Gastroesophageal sphincter (tissue), 4 donors: ENCODE data around the gene GP9. TPM values are rescaled to one million over a fixed set of nuclear protein-coding genes. Genes with fewer than 3 reads are reported as not detected.
"Not testable (repeated sequence)": the region's sequence is repeated elsewhere in the genome, so short reads cannot be mapped to it uniquely, and the experiment has no call there.

ENCODE experiments used
- ATAC-seq: fragments of 150-250 bp; one replicate; pipeline ENCODE4 v1.9.1; 2016; ENCODE audit warnings: mild to moderate bottlenecking, moderate library complexity
- H3K27ac ChIP-seq, 4 donors: fragments of 200-600 bp; sonication (generic) in 3 of 4; 1 replicate in 3 of 4; 2 replicates in 1 of 4; pipeline ENCODE4 v1.5.1; 2016 to 2019
- H3K27me3 ChIP-seq: fragments of 200-600 bp; sonication (generic); one replicate; pipeline ENCODE4 v1.5.1; 2019
- H3K36me3 ChIP-seq, 2 donors: fragments of 200-600 bp; sonication (generic); one replicate each; pipeline ENCODE4 v1.5.1; 2019; ENCODE audit warnings: control low read depth in 1 of 2
- H3K4me1 ChIP-seq, 3 donors: fragments of 200-600 bp; sonication (generic); 1 replicate in 2 of 3; 2 replicates in 1 of 3; pipeline ENCODE4 v1.5.1; 2016 to 2019; ENCODE audit warnings: control low read depth in 2 of 3
- H3K4me3 ChIP-seq, 2 donors: fragments of 200-600 bp; sonication (generic); one replicate each; pipeline ENCODE4 v1.5.1; 2019; ENCODE audit warnings: mild to moderate bottlenecking in 1 of 2, moderate library complexity in 1 of 2
- H3K9me3 ChIP-seq, 3 donors: fragments of 200-600 bp; sonication (generic); one replicate each; pipeline ENCODE4 v1.5.1; 2017 to 2019; ENCODE audit warnings: control low read depth in 2 of 3
- EP300 ChIP-seq: sonication (generic); formaldehyde crosslinking; IDR thresholded peaks from one replicate; pipeline ENCODE4 v1.6.1; 2017; ENCODE audit warnings: antibody characterized with exemption, mild to moderate bottlenecking
- POLR2A ChIP-seq, 2 donors: fragments of 450-650 bp; IDR thresholded peaks; one replicate each; pipeline ENCODE4 v1.6.1; 2017; ENCODE audit warnings: antibody characterized with exemption in 2 of 2, mild to moderate bottlenecking in 2 of 2, moderate library complexity in 1 of 2
- POLR2AphosphoS5 ChIP-seq: sonication (generic); formaldehyde crosslinking; IDR thresholded peaks from one replicate; pipeline ENCODE4 v1.6.1; 2017; ENCODE audit warnings: antibody characterized with exemption
- WGBS, 2 donors: methylation state at CpG; one replicate each; pipeline ENCODE4 v1.1.5; 2018; ENCODE audit warnings: low coverage in 1 of 2; 5-methylcytosine and 5-hydroxymethylcytosine counted together
- total RNA-seq, 4 donors: library from RNA; depleted of rRNA; stranded (reverse); fragments of >200 nt; gene quantifications; one replicate each; pipeline ENCODE4 v1.1.0, GENCODE V29; 2016
- TF ChIP-seq, protein P1 (sequence below), 4 experiments: fragments of 200-600 bp in 2 of 4; fragments of 450-650 bp in 2 of 4; sonication (generic) in 1 of 4; IDR thresholded peaks; one replicate each; pipeline ENCODE4 v1.5.1; 2017 to 2019; ENCODE audit warnings: antibody characterized with exemption in 4 of 4, mild to moderate bottlenecking in 2 of 4, moderate library complexity in 2 of 4

Gene GP9
- total RNA-seq, 4 donors from 2014 or later = not detected

DNA sequence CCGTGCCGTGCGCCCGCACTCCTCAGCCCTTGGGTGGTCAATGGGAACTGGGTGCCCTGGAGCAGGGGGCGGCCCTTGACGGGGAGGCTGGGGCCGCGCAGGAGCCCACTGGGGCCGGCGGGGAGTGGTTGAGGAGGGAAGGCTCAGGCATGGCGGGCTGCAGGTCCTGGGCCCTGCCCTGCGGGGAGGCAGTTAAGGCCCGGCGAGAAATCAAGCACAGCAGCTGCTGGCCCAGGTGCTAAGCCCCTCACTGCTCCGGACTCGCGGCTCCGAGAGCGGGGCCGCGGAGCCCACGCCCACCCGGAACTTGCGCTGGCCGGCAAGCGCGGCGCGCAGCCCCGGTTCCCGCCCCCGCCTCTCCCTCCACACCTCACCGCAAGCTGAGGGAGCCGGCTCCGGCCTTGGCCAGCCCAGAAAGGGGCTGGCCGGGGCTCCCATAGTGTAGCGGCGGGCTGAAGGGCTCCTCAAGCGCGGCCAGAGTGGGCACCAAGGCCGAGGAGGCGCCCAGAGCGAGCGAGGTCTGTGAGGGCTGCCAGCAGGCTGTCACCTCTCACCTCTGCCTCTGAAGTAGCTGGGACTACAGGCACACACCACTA, 7.8 kb downstream of the GP9 start:
- Histone ChIP-seq H3K4me3 (peak overlapping the region; percentile 23 to 47), H3K4me1 (peaks cover 0 to 14% (median 0%) of the 10 kb centered on the region in 3 donors), H3K9me3 (no peaks in the 10 kb centered on the region), H3K27me3 (no peaks in the 10 kb centered on the region), H3K36me3 (no peaks in the 10 kb centered on the region), H3K27ac (peak overlapping the region in 2 of 4 donors; percentile 69)
- no peak for TF ChIP-seq EP300
- no peak for TF ChIP-seq POLR2AphosphoS5
- no peak for TF ChIP-seq POLR2A (IDR thresholded peaks at IDR 0.05)
- TF ChIP-seq, protein P1, sequence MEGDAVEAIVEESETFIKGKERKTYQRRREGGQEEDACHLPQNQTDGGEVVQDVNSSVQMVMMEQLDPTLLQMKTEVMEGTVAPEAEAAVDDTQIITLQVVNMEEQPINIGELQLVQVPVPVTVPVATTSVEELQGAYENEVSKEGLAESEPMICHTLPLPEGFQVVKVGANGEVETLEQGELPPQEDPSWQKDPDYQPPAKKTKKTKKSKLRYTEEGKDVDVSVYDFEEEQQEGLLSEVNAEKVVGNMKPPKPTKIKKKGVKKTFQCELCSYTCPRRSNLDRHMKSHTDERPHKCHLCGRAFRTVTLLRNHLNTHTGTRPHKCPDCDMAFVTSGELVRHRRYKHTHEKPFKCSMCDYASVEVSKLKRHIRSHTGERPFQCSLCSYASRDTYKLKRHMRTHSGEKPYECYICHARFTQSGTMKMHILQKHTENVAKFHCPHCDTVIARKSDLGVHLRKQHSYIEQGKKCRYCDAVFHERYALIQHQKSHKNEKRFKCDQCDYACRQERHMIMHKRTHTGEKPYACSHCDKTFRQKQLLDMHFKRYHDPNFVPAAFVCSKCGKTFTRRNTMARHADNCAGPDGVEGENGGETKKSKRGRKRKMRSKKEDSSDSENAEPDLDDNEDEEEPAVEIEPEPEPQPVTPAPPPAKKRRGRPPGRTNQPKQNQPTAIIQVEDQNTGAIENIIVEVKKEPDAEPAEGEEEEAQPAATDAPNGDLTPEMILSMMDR (IDR thresholded peaks at IDR 0.05) = no peak
- ATAC-seq = no peak
- 17% methylated on average over 4 of the region's 44 CpGs; no CpG with 5 or more reads in 1 of the 2 donors for WGBS, 2 donors

DNA sequence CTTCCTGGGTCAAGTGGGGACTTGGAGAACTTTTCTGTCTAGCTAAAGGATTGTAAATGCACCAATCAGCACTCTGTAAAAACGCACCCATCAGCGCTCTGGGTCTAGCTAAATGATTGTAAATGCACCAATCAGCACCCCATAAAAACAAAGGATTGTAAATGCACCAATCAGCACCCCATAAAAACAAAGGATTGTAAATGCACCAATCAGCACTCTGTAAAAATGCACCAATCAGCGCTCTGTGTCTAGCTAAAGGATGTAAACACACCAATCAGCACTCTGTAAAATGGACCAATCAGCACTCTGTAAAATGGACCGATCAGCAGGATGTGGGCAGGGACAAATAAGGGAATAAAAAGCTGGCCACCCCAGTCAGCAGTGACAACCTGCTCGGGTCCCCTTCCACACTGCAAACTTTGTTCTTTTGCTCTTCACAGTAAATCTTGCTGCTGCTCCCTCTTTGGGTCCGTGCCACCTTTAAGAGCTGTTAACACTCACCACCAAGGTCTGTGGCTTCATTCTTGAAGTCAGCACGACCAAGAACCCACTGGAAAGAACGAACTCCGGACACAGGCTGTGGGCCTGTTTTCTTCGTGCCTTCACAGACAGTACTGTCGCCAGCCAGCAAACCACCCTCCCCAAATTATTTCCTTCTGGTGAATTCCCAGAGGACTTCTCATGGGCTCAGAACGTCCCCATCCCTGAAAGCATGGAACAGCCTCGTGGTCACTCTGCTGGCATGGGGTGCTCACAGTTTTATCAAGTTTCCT, 8.9 kb downstream of the GP9 start:
- ATAC-seq, H3K27ac ChIP-seq, H3K9me3 ChIP-seq, H3K36me3 ChIP-seq, H3K4me3 ChIP-seq, H3K27me3 ChIP-seq: not testable (repeated sequence)
- peaks cover 0 to 14% (median 0%) of the 10 kb centered on the region in 3 donors for H3K4me1 ChIP-seq
- WGBS, 2 donors = 90 to 93% methylated on average over 8 to 13 of the region's 13 CpGs

DNA sequence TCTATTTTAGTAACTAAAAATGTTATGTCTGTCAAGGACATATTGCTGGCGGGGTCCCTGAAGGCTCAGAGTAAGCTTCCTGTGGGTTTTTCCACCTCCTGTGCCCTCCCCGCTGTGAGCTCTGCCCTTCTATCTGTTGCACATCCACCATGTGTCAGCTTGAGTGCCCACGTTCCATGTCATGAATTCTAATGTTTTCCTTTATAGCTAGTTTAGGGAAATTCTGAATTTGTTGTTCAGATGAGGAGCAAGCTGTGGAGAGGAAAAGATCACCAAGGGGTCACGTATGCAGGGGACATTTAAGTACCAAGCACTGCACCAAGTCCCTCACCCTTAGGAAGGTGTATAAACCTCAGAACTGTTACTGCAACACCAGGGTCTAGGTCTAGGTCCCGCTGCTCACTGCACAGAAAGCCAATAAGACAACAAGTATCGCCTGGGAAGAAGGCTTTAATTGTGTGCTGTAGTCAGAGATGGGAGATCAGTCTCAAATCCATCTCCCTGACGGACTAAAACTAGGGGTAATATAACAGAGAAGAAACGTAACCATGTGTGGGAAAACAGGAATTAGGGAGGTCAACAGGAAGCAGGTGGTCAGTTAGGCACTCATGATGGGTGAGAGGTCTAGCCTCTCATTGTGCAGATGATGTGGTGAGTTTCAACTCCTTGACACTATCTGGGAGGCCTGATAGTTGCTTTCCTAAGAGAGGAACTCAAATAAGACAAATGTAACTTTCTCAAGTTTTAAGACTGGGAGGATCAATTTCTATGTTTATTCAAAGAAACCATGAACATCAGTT, 9.7 kb downstream of the GP9 start:
- TF ChIP-seq EP300 (no peak), POLR2A (IDR thresholded peaks at IDR 0.05) (no peak), POLR2AphosphoS5 (no peak)
- TF ChIP-seq, protein P1 (IDR thresholded peaks at IDR 0.05) = no peak
- Histone ChIP-seq H3K27ac (no peak overlapping the region), H3K9me3 (no peaks in the 10 kb centered on the region), H3K4me1 (peaks cover 0 to 14% (median 0%) of the 10 kb centered on the region in 3 donors), H3K4me3 (no peak overlapping the region), H3K27me3 (no peaks in the 10 kb centered on the region), H3K36me3 (no peaks in the 10 kb centered on the region)
- no peak for ATAC-seq
- WGBS, 2 donors = 88 to 90% methylated on average over 2 to 6 of the region's 8 CpGs

DNA sequence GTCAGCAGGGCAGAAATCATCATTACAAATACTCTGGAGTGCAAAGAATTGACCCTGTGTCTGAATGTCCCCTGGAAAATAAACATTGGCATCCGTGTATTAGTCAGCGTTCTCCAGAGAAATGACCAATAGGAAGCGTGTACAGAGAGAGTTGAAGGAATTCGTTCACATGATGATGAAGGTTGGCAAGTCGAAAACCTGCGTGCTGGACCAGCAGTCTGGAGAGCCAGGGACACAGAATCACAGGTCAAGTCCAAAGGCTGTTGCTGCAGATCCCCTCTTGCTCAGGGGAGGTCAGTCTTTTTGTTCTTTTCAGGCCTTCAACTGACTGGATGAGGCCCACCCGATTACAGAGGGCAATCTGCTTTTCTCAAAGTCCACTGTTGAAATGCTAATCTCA, 16.6 kb downstream of the GP9 start:
- Histone ChIP-seq H3K27me3 (no peaks in the 10 kb centered on the region), H3K4me1 (peaks cover 0 to 23% (median 0%) of the 10 kb centered on the region in 3 donors), H3K9me3 (no peaks in the 10 kb centered on the region), H3K4me3 (no peak overlapping the region), H3K27ac (peak overlapping the region in 2 of 4 donors; percentile 56 to 73), H3K36me3 (no peaks in the 10 kb centered on the region)
- TF ChIP-seq EP300 = no peak
- TF ChIP-seq POLR2AphosphoS5 = peak; percentile 83
- ATAC-seq = peak; percentile 82
- WGBS, 2 donors = 31 to 48% methylated on average over 7 of the region's 7 CpGs

DNA sequence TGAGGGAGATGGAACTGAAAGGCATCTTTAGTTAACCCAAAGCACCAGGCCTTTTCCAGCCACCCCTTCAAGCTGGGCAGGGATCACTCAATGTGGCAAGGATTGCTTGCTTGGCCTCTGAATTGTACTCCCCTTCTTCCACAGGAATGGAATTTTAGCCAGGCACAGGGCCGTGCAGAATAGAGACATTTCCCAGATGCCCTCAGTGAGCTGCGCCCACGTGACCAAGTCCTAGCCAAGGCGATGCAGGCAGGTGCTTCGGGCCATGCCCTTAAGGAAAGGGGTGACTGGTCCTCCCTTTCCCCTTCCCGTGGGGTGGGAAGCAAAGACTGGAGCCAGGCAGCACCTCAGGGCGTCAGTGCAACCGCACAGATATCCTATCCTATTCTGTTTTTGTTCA, 17.9 kb downstream of the GP9 start:
- TF ChIP-seq, protein P1 (IDR thresholded peaks at IDR 0.05) = no peak
- TF ChIP-seq POLR2AphosphoS5 (peak; percentile 38), EP300 (no peak), POLR2A (IDR thresholded peaks at IDR 0.05) (no peak)
- 30 to 60% methylated on average over 2 of the region's 8 CpGs for WGBS, 2 donors
- peaks cover 0 to 23% (median 0%) of the 10 kb centered on the region in 3 donors for H3K4me1 ChIP-seq
- H3K27me3 ChIP-seq = no peaks in the 10 kb centered on the region
- ATAC-seq = peak; percentile 60
- H3K36me3 ChIP-seq = no peaks in the 10 kb centered on the region
- H3K9me3 ChIP-seq = no peaks in the 10 kb centered on the region
- H3K27ac ChIP-seq = peak overlapping the region in 1 of 4 donors; percentile 73
- no peak overlapping the region for H3K4me3 ChIP-seq
